Measurements from ENCODE around the gene TMEM170A.
A peak's percentile ranks its signal among the peaks of the same experiment; 100 is the strongest.
"Not testable (repeated sequence)": the region's sequence is repeated elsewhere in the genome, so short reads cannot be mapped to it uniquely, and the experiment has no call there.

Gene TMEM170A

DNA sequence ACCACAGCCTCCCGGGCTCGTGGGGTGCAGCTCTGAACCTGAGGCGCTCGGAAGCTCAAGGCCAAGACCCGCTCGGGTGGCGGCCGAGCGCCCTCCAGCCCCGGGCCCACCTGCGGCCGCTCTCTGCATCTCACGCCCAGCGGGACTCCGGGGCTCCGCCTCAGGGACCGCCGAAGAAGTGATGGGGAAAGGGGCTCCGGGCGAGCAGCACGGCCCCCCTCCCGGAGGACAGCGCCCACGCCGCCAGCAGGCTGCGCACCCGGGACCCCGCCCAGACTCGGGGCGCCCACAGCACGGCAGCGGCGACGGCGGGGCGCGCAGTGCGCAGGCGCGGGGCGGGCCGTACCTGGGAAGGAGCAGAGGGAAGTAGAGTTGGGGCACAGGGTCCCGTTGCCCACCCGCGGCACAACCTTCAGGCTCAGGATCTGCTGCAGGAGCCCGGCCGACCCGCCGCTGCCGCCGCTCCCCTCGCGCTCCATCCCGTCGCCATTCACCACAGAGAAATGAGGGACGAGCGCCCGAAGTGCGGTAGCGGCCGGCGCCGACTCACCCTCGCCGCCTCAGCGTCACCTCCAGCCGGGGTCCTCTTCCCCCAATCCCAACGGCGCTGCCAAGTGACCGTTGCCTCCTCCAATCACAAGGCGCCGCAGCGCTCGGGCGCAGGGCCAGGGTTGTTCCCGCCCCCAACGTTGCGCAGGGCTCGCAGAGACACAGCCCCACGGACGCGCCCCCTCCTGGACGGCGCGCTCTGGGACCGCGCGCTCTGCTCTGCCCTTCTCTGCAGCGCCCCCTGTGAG, at the start of gene TMEM170A:
TSS of gene TMEM170A (minus strand) at position 568 of the 797 bp plus-strand sequence. CDS start at position 479, 89 bp downstream.
- peak within 1 kb of the TSS; percentile 79 for H3K4me3 ChIP-seq (ENCODE audit: low read depth, low read length)
- peak; percentile 95 for DNase-seq (ENCODE audit: low read depth)

- no peak overlapping the region for H3K4me3 ChIP-seq (ENCODE audit: low read depth, low read length)
- DNase-seq (ENCODE audit: low read depth) = peak; percentile 89
Measured at GRCh38 chr16:75506574-75506973, 42.1 kb upstream of the TMEM170A start.

GRCh38 chr16:75506107-75506506, 41.6 kb upstream of the TMEM170A start:
- no peak for DNase-seq (ENCODE audit: low read depth)
- H3K4me3 ChIP-seq (ENCODE audit: low read depth, low read length) = no peak overlapping the region

GRCh38 chr16:75503801-75504200, 39.3 kb upstream of the TMEM170A start:
- no peak for DNase-seq (ENCODE audit: low read depth)
- no peak overlapping the region for H3K4me3 ChIP-seq (ENCODE audit: low read depth, low read length)

DNA sequence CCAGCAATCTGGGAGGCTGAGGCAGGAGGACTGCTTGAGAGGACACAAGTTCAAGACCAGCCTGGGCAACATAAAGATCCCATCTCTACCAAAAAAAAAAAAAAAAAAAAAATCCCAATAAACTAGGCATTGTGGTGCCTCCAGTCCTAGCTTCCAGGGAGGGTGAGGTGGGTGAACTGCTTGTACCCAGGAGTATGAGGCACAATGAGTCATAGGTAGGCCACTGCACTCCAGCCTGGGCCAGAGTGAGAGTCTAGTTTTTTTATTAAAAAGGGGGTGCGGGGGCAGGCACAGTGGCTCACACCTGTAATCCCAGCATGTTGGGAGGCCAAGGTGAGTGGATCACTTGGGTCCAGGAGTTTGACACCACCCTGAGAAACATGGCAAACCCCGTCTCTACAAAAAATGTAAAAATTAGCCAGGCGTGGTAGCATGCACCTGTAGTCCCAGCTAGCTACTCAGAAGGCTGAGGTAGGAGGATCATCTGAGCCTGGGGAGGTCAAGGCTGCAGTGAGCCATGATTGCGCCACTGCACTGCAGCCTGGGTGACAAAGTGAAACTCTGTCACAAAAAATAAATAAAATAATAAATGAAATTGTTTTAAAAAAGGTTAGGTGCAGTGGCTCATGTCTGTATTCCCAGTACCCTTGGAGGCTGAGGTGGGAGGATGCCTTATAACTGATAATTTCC, 38.6 kb upstream of the TMEM170A start:
- DNase-seq (ENCODE audit: low read depth) = no peak
- H3K4me3 ChIP-seq (ENCODE audit: low read depth, low read length) = no peak overlapping the region

GRCh38 chr16:75501820-75502219, 37.3 kb upstream of the TMEM170A start:
- DNase-seq (ENCODE audit: low read depth) = peak; percentile 36
- not testable (repeated sequence) for H3K4me3 ChIP-seq (ENCODE audit: low read depth, low read length)

GRCh38 chr16:75501359-75501758, 36.9 kb upstream of the TMEM170A start:
- DNase-seq (ENCODE audit: low read depth) = no peak
- no peak overlapping the region for H3K4me3 ChIP-seq (ENCODE audit: low read depth, low read length)

- DNase-seq (ENCODE audit: low read depth); H3K4me3 ChIP-seq (ENCODE audit: low read depth, low read length): not testable (repeated sequence)
Measured at GRCh38 chr16:75498605-75499322, 34.3 kb upstream of the TMEM170A start.

DNA sequence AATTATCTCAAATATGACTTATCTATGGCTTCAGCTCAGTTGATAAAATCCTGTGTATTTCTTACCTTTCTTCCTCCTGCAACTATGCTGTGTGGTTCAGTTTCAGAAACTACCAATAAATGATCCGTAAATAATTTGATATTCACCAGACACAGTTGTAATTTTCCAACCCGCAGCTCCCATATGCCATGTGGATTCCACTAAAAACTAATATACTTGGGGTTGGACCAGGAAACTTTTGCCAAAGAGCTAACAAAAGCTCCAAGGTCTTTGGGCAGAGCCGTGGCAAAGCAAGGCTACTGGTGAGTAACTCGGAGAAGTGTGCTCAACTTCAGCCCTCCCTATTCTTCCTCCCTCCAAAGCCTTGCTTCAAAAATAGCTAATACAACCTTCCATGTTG, 33.1 kb upstream of the TMEM170A start:
- H3K4me3 ChIP-seq (ENCODE audit: low read depth, low read length) = no peak overlapping the region
- no peak for DNase-seq (ENCODE audit: low read depth)

- H3K4me3 ChIP-seq (ENCODE audit: low read depth, low read length) = peak within 1 kb of the TSS; percentile 54
- DNase-seq (ENCODE audit: low read depth) = no peak
Measured at GRCh38 chr16:75495076-75495674, 30.7 kb upstream of the TMEM170A start, which contains the start of gene CHST6. Gene CHST6, minus strand, starts transcription at chr16:75495441. Its CDS starts 15,613 bp downstream, at chr16:75479828.

DNA sequence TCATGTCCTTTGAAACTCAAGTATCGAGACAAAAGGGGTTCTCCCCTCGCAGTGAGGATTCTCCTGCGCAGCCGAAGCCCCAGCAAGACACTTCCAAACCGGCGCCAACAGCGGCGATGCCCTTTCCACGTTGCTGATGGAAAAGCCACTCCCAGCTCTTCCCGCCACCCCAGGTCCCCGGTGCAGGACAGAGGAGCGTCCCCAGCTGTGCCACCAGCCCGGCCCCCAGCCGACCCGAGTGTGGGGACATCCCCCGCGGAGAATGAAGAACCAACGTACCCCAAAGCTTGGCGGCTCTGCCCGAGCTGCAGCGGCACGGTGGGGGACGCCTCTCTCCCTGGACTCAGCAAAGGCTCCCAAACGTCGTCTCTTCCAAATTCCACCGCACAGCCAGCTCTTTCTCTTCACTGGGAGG, 30.2 kb upstream of the TMEM170A start:
- DNase-seq (ENCODE audit: low read depth) = no peak
- peak overlapping the region; percentile 54 for H3K4me3 ChIP-seq (ENCODE audit: low read depth, low read length)

DNA sequence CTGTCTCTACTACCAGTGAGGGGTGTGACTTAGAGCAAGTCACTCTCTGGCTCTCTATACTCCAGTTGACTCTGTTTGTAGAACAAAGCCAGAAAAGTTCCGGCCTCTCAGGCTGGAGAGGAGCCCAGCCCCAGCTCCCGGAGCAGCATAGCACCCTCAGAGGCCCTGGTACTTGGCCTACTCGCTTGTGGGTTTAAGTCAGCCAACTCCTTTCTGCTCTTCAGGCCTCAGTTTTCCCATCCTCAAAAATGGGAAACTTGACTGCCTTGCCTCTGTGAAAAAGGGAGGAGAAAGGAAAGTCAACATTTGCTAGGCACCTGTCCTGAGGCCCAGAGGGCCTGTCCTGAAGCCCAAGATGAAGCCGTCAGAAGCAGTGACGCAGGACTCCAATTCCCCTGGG, 29.7 kb upstream of the TMEM170A start:
- peak overlapping the region; percentile 54 for H3K4me3 ChIP-seq (ENCODE audit: low read depth, low read length)
- DNase-seq (ENCODE audit: low read depth) = no peak

GRCh38 chr16:75491876-75492275, 27.4 kb upstream of the TMEM170A start:
- DNase-seq (ENCODE audit: low read depth) = no peak
- H3K4me3 ChIP-seq (ENCODE audit: low read depth, low read length) = no peak overlapping the region

GRCh38 chr16:75488322-75488721, 23.8 kb upstream of the TMEM170A start:
- H3K4me3 ChIP-seq (ENCODE audit: low read depth, low read length) = no peak overlapping the region
- no peak for DNase-seq (ENCODE audit: low read depth)

GRCh38 chr16:75486676-75487313, 22.3 kb upstream of the TMEM170A start:
- DNase-seq (ENCODE audit: low read depth) = no peak
- no peak overlapping the region for H3K4me3 ChIP-seq (ENCODE audit: low read depth, low read length)

DNA sequence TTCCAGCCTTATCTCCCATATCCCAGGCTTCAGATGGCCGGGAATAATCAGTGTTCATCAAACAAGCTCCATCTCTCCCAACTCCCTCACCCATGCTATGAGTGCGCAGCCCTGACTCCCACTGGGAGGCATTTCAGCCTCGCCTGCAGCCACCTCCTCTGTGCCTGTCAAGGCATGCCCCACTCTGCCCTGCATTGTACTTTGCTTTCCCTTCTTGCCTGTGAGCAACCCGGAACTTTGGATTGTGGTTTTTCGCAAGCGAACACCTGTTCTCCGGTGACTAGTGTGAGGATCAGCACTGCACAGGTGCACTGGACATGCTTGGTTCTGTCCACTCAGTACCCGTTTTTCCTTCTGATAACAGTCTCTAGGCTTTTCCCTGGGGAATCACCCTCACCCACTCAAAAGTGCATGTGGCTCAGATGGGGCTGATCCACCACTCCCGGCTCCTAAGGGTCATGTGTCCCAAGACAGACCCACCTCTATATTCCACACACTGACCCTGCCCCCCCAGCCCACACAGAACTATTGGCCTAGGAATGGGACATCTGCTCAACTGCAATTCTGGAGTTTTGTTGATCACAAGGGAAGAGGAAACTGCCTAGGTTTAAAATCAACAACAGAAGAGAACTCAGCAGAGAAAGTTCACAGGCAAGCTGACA, 21.7 kb upstream of the TMEM170A start:
- DNase-seq (ENCODE audit: low read depth) = no peak
- H3K4me3 ChIP-seq (ENCODE audit: low read depth, low read length) = no peak overlapping the region

GRCh38 chr16:75485230-75486013, 20.9 kb upstream of the TMEM170A start:
- no peak for DNase-seq (ENCODE audit: low read depth)
- no peak overlapping the region for H3K4me3 ChIP-seq (ENCODE audit: low read depth, low read length)

DNA sequence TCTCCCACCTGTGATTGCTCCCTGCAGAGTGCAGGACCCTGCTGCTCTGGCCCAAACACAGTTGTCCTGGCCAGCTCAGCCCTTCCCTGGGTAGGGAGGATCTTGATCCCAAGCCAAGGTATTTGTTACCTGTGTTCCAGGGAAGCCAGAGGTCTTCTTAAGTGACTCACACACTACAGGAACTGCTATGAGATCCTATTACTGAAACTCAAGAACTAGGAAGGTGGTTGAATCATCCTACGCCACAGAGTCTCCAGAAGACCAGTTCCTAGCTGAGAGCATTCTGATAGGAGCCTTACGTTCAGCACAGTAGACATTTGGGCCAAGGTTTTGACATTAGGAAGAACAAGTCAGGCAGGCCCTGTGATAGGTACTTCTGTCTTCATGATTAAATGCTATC, 18.7 kb upstream of the TMEM170A start:
- no peak for DNase-seq (ENCODE audit: low read depth)
- H3K4me3 ChIP-seq (ENCODE audit: low read depth, low read length) = no peak overlapping the region

Measured in skeletal muscle cell (primary cell).